ENCODE results near the gene RUNX1. TPM values are rescaled to one million over a fixed set of nuclear protein-coding genes. Genes with fewer than 3 reads are reported as not detected.

Gene RUNX1
- total and polyA plus RNA-seq, 10 of the 15 experiments (the other 5 are each of a cell fraction or from before 2014, with no cell fraction given): 0.90 to 15.2 (median 4.1) TPM

GRCh38 chr21:34857874-34858273 is 191.2 kb downstream of the RUNX1 start:
- no peak overlapping the region for H2AFZ ChIP-seq (ENCODE audit: control insufficient read depth, low read depth, low read length)
- no peak overlapping the region for H3K27ac ChIP-seq (ENCODE audit: control insufficient read depth, insufficient read depth)
- 83% methylated on average over 4 of the region's 4 CpGs for WGBS (ENCODE audit: insufficient coverage, insufficient replicate concordance, low lambda C conversion rate, missing lambda C conversion rate)
- peaks cover 0 to 2% of the 10 kb centered on the region in 2 experiments; a peak in 2 of 4 replicates for H3K36me3 ChIP-seq (ENCODE audit: control insufficient read depth in 2 of 2, insufficient read depth in 2 of 2, low read length in 1 of 2)
- H3K27me3 ChIP-seq (replicated peaks in 1 of 2; ENCODE audit: control insufficient read depth in 2 of 2, insufficient read depth in 2 of 2, low read length in 1 of 2): no peaks in the 10 kb centered on the region; a peak in 1 of 4 replicates
- TF ChIP-seq IKZF1 (conservative IDR thresholded peaks at IDR 0.05): no peak
- TF ChIP-seq GABPA (IDR thresholded peaks at IDR 0.05; ENCODE audit: low read depth): no peak
- no peak for TF ChIP-seq ELK1 (IDR thresholded peaks at IDR 0.05; ENCODE audit: low read depth, low read length)
- TF ChIP-seq NFYB (IDR thresholded peaks at IDR 0.05; ENCODE audit: insufficient read depth, low read depth, low read length): no peak
- TF ChIP-seq KDM1A (IDR thresholded peaks at IDR 0.05; ENCODE audit: borderline replicate concordance): no peak
- TF ChIP-seq PML (IDR thresholded peaks at IDR 0.05; ENCODE audit: low read length): no peak
- no peak for TF ChIP-seq RB1 (IDR thresholded peaks at IDR 0.05; ENCODE audit: borderline replicate concordance)
- no peak for TF ChIP-seq DPF2 (IDR thresholded peaks at IDR 0.05)
- TF ChIP-seq JUNB (IDR thresholded peaks at IDR 0.05): no peak
- TF ChIP-seq CHD2 (IDR thresholded peaks at IDR 0.05; ENCODE audit: borderline replicate concordance, low read depth, low read length): no peak
- TF ChIP-seq JUND (IDR thresholded peaks at IDR 0.05; ENCODE audit: low read depth, low read length): no peak
- no peak for TF ChIP-seq CUX1 (IDR thresholded peaks at IDR 0.05; ENCODE audit: insufficient replicate concordance, low read depth, low read length)
- no peak for TF ChIP-seq NR2C1 (IDR thresholded peaks at IDR 0.05)
- TF ChIP-seq HDAC6 (IDR thresholded peaks at IDR 0.05; ENCODE audit: unreplicated experiment): no peak
- no peak for TF ChIP-seq FOS (IDR thresholded peaks at IDR 0.05; ENCODE audit: borderline replicate concordance, extremely low read depth, insufficient read length)
- no peak for TF ChIP-seq ASH2L (IDR thresholded peaks at IDR 0.05; ENCODE audit: borderline replicate concordance, low read depth)
- no peak for TF ChIP-seq KAT2A (conservative IDR thresholded peaks at IDR 0.05; ENCODE audit: control insufficient read depth, low read depth, low read length)
- no peak for TF ChIP-seq IKZF2 (IDR thresholded peaks at IDR 0.05)
- TF ChIP-seq POLR2A (IDR thresholded peaks at IDR 0.05; ENCODE audit: low read depth, low read length): no peak
- in situ Hi-C loops (cut with MboI): loop anchor here (25.0 kb wide), 2 partner anchors 846 to 1596 kb away; partner anchors contain the start of gene IL10RB
- H3K9me3 ChIP-seq (replicated peaks; ENCODE audit: control insufficient read depth, insufficient read depth, low read length): no peaks in the 10 kb centered on the region
- no peak overlapping the region for H3K9ac ChIP-seq (ENCODE audit: control insufficient read depth, insufficient read depth, low read length)
- ChIA-PET SMC1A (ENCODE audit: uncharacterized antibody, unreplicated experiment) (interaction anchor here (0.6 to 1.3 kb wide), 2 partner anchors 30 to 1255 kb away, joined by 3 to 5 read pairs; no protein-coding TSS in a partner anchor), RAD21 (ENCODE audit: unreplicated experiment) (interaction anchor here (1.0 to 1.2 kb wide), 2 partner anchors 32 to 114 kb away, joined by 3 read pairs; no protein-coding TSS in a partner anchor), CTCF (interaction anchor here (1.4 kb wide), 1 partner anchor 10 kb away, joined by 5 read pairs; no protein-coding TSS in a partner anchor), POLR2A (interaction anchor here (0.6 kb wide), 1 partner anchor 972 kb away, joined by 3 read pairs; no protein-coding TSS in a partner anchor)
- H4K20me1 ChIP-seq (ENCODE audit: control insufficient read depth, insufficient read depth): peaks cover 2% of the 10 kb centered on the region; the same call in 1 of the 2 replicates
- ATAC-seq (no peak), FAIRE-seq (no peak), DNase-seq (ENCODE audit: low read depth, low spot score) (no peak)
- H3K4me1 ChIP-seq (ENCODE audit: control insufficient read depth, insufficient read depth, low read length): no peaks in the 10 kb centered on the region
- no peak overlapping the region for H3K4me2 ChIP-seq (ENCODE audit: control insufficient read depth, insufficient read depth)
- no peaks in the 10 kb centered on the region for H3K79me2 ChIP-seq (ENCODE audit: control insufficient read depth, insufficient read depth, low read length)
- H3K4me3 ChIP-seq: no peak overlapping the region
- BruUV-seq (replicated peaks): no TSS peak
- intact Hi-C loops (cut with micrococcal nuclease; ENCODE audit: unreplicated experiment): no loop called here

All from GM12878 (cell line).